Measurements from ENCODE around the gene FAM181B. TPM values are rescaled to one million over a fixed set of nuclear protein-coding genes. Genes with fewer than 3 reads are reported as not detected.

Gene FAM181B
- total RNA-seq, 4 donors from 2014 or later: 0.83 to 1.6 (median 1.2) TPM

DNA sequence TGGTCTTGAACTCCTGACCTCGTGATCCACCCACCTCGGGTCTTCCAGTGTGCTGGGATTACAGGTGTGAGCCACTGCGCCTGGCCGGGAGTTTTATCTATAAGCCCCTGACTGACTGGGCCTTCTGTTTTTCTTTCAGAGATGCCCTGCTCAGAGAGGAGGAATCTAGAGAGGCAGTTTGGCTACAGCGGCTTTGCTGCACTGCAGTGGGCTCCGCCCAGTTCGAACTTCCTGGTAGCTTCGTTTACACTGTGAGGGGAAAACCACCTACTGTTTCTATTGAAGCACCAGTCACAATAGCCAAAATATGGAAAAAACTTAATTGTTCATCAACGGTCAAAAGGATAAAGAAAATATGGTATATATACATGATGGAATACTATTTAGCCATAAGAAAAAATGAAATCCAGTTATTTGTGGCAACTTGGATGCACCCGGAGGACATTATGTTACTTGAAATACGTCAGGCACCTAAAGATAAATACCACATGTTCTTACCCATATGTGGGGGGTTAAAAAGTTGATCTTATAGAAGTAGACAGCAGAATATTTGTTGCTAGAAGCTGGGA, 31.9 kb upstream of the FAM181B start:
- Histone ChIP-seq H3K9me3 (no peaks in the 10 kb centered on the region), H3K27me3 (no peaks in the 10 kb centered on the region), H3K4me3 (no peak overlapping the region), H3K36me3 (no peaks in the 10 kb centered on the region), H3K27ac (replicated peaks in 1 of 4) (no peak overlapping the region), H3K4me1 (no peaks in the 10 kb centered on the region)
- TF ChIP-seq EP300 (IDR thresholded peaks at IDR 0.05) (no peak), POLR2AphosphoS5 (IDR thresholded peaks at IDR 0.05) (no peak), POLR2A (IDR thresholded peaks at IDR 0.05; ENCODE audit: low read depth) (no peak)
- TF ChIP-seq, protein P1, sequence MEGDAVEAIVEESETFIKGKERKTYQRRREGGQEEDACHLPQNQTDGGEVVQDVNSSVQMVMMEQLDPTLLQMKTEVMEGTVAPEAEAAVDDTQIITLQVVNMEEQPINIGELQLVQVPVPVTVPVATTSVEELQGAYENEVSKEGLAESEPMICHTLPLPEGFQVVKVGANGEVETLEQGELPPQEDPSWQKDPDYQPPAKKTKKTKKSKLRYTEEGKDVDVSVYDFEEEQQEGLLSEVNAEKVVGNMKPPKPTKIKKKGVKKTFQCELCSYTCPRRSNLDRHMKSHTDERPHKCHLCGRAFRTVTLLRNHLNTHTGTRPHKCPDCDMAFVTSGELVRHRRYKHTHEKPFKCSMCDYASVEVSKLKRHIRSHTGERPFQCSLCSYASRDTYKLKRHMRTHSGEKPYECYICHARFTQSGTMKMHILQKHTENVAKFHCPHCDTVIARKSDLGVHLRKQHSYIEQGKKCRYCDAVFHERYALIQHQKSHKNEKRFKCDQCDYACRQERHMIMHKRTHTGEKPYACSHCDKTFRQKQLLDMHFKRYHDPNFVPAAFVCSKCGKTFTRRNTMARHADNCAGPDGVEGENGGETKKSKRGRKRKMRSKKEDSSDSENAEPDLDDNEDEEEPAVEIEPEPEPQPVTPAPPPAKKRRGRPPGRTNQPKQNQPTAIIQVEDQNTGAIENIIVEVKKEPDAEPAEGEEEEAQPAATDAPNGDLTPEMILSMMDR (IDR thresholded peaks at IDR 0.05): no peak
- intact Hi-C loops (cut with DNase I): no loop called here
- DNase-seq (ENCODE audit: extremely low spot score): no peak
- WGBS: 82% methylated on average over 11 of the region's 11 CpGs

DNA sequence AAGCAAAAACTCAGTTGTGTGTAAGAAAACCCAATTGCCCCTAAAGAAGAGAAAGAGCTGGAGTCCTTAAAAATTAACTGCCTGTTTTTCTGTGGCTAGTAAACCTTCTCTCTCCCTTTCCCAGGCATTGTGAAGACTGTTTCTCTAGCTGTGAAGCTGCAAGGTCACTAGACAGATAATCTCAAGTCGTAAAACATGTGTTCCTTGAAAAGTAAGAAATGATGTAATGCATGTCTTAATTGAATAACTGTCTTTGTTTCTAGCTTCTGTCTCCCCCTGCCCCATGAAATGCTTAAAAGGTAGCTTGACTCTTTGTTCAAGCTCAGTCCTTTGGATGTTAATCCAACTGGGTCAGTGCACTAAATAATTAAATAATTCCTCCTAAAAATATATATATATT, 29.5 kb upstream of the FAM181B start:
- intact Hi-C loops (cut with DNase I): no loop called here
- Histone ChIP-seq H3K4me3 (no peak overlapping the region), H3K4me1 (no peaks in the 10 kb centered on the region), H3K27me3 (no peaks in the 10 kb centered on the region), H3K9me3 (no peaks in the 10 kb centered on the region), H3K36me3 (no peaks in the 10 kb centered on the region), H3K27ac (replicated peaks in 1 of 4) (no peak overlapping the region)
- no peak for DNase-seq (ENCODE audit: extremely low spot score)
- TF ChIP-seq EP300 (IDR thresholded peaks at IDR 0.05) (no peak), POLR2A (IDR thresholded peaks at IDR 0.05; ENCODE audit: low read depth) (no peak), POLR2AphosphoS5 (IDR thresholded peaks at IDR 0.05) (no peak)
- TF ChIP-seq, protein P1 (IDR thresholded peaks at IDR 0.05): no peak
- 87% methylated on average over 1 of the region's 1 CpG for WGBS

DNA sequence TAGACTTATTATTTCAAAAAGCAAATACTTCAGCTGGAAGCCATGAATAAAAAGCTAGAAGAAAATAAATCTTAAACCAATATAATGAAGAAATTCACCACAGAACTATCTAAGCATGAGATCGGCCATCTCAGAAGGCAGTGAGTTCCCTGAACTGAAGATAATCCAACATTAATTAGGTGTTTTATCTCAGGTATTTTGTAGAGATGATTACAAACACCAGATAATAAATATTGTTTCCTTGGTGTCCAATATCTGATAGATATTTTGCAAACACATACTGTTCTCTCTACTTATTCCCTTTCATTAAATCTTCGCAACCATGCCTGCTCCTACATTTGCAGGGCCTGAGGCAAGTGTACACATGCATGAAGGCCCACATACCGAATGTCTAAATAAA, 26.0 kb upstream of the FAM181B start:
- DNase-seq (ENCODE audit: extremely low spot score): no peak
- intact Hi-C loops (cut with DNase I): no loop called here
- Histone ChIP-seq H3K9me3 (no peaks in the 10 kb centered on the region), H3K4me1 (peaks cover 0 to 2% (median under 1%) of the 10 kb centered on the region in 4 donors), H3K27me3 (no peaks in the 10 kb centered on the region), H3K4me3 (no peak overlapping the region), H3K27ac (replicated peaks in 1 of 4) (no peak overlapping the region), H3K36me3 (no peaks in the 10 kb centered on the region)
- WGBS: 90% methylated on average over 3 of the region's 3 CpGs
- no peak for TF ChIP-seq POLR2AphosphoS5 (IDR thresholded peaks at IDR 0.05)
- TF ChIP-seq, protein P1 (IDR thresholded peaks at IDR 0.05): no peak
- no peak for TF ChIP-seq EP300 (IDR thresholded peaks at IDR 0.05)
- no peak for TF ChIP-seq POLR2A (IDR thresholded peaks at IDR 0.05; ENCODE audit: low read depth)

DNA sequence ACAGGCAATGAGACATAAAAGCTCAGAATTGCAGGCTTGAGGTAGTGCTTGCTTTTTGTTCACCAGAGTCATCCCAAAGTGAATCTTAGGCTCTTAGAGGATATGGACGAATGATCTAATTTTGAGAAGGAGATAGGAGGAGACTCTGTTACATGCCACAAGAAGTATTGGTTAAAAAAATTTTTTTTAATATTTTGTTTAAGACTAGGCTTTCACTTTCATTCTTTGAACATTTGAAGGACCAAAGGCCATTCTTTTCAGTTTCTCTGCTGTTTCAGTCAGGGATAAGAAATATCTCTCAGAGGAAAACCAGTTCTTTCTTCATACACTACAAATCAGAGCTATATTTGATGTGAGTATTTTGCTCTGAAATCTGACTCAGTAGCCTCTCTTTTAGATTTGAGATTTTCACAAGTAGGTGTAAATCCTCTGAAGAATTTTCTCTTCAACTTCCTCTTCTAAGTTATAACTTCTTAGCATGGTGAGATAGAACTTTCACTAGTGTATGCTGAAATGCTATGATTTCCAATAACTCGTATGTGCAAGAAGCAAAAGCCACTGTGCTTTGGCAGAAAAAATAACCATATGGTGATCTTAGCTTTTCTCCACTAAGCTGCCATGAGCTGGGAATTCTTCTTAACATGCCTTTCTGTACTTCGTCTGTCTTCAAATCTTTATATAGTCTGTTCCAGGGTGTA, 24.1 kb upstream of the FAM181B start:
- peaks cover 0 to 11% (median 9%) of the 10 kb centered on the region in 4 donors for H3K4me1 ChIP-seq
- H3K9me3 ChIP-seq: no peaks in the 10 kb centered on the region
- no peaks in the 10 kb centered on the region for H3K27me3 ChIP-seq
- H3K36me3 ChIP-seq: no peaks in the 10 kb centered on the region
- WGBS: 69% methylated on average over 3 of the region's 3 CpGs
- intact Hi-C loops (cut with DNase I): no loop called here
- no peak overlapping the region for H3K27ac ChIP-seq (replicated peaks in 1 of 4)
- no peak for DNase-seq (ENCODE audit: extremely low spot score)
- no peak overlapping the region for H3K4me3 ChIP-seq
- TF ChIP-seq POLR2AphosphoS5 (IDR thresholded peaks at IDR 0.05) (no peak), EP300 (IDR thresholded peaks at IDR 0.05) (no peak), POLR2A (IDR thresholded peaks at IDR 0.05; ENCODE audit: low read depth) (no peak)
- TF ChIP-seq, protein P1 (IDR thresholded peaks at IDR 0.05): no peak

All from esophagus muscularis mucosa (tissue), 4 donors.